C4-2B (cell line): ENCODE data around the gene VSX1.

Source experiments
- CTCF ChIP-seq: fragments of 450-650 bp; conservative IDR thresholded peaks from 2 replicates; pipeline ENCODE4 v1.5.1; 2017; ENCODE audit warnings: mild to moderate bottlenecking
- ZFX ChIP-seq: fragments of 450-650 bp; IDR thresholded peaks from 2 replicates; pipeline ENCODE4 v1.6.1; 2017

GRCh38 chr20:25072226-25072811 lies 9.6 kb downstream of the VSX1 start:
- TF ChIP-seq CTCF (no peak), ZFX (no peak)
